GM21717 (cell line): Measurements from ENCODE around the gene NKD1.

Experiments
- ATAC-seq: cut with Tn5 transposase; IDR thresholded peaks from one replicate; pipeline ENCODE4 v1.9.1; 2021; ENCODE audit warnings: mild to moderate bottlenecking, moderate library complexity; ENCODE audit not compliant: unreplicated experiment

NKD1 gene

DNA sequence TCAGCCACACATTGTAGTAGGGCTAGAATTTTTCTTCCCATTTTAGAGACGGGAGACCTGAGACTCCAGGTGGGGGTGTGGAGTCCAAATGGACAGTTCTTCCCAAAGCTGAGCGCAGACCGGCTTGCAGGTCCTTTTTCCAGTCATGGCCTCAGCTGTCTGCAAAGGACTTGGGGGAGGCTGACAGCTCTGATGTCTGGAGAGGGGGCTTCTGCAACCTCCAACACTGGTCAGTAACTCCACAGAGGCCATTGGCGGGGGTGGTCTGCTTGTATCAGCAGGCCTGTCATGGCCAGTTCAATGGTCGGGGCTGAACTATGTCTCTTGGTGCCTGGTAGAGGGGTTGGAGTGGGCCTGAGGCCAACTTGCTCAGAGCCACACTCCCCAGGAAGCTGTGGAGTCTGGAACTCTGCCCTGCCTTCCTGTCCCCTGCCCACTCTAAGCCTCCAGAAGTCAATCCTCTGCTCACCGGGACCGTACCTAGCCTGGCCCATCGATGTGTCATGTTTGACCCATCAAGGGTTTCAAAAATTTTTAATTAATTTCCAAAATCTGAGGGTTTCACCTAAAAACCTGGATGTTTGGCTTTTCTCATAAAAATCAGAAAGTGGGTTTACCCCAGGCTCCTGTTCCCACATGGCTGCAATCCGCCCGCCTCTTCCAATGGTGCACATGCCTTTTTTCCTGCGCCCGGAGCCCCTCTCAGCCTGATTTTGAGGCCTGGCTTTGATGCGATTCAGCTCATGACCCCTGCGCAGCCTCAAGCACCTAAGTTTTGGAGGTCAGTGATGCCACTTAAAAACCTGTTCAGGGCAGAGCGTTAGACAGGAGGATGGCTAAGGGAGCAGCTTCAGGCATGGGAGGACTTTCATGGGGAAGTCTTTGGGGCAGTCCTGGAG lies 93.0 kb downstream of the NKD1 start:
- no peak for ATAC-seq

DNA sequence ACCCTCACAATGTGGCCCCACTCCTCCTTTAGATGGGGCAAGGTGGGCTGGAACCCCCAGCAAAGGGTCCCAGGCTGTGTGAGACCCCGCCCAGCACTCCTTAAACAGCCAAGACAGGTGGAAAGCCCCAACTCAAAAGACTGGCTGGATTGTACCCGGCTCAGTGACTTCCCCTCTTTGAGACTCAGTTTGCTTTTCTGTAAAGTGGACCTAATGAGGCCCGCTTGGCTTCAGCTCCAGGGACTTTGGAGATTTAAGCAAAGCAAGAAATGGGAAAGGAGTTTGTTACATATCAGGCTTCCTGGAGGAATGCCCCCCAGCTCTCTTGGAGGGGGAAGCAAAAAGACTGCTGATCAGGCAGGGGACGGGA lies 93.6 kb downstream of the NKD1 start:
- no peak for ATAC-seq

DNA sequence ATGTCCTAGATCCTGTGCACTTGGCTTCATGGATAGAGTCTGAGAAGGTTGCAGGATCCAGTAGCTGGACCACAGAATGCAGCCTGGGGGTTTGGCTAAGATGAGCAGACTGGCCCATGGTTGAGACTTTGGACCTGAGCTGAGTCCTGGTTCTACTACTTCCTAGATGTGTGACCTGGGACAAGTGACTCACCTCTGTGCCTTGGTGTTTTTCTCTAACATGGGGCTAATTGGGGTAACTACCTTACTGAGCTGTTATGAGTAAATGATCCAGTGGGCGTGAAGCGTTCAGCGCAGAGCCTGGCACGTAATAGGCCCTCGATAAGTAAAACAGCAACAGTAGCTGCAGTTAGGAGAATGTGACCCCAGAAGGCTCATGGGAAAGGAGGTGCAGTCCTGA lies 94.2 kb downstream of the NKD1 start:
- no peak for ATAC-seq

DNA sequence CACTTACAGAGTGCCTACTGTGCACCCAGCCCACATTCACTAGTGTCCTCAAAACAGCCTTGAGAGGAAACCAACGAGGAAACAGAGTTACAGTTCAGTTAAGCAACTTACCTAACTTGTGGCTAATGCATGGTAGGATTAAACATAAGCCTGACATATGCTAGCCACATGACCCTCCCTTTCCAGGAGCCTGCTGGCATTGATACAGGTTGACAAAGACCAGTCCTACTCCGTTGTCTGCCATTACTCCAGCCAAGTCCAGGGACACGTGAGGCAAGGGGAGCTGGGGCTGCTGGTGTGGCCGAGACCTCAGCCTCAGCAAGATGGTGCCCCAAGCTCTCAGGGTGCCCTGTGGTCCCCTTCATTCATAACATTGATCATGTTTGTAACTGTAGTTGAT lies 95.0 kb downstream of the NKD1 start:
- ATAC-seq = no peak

DNA sequence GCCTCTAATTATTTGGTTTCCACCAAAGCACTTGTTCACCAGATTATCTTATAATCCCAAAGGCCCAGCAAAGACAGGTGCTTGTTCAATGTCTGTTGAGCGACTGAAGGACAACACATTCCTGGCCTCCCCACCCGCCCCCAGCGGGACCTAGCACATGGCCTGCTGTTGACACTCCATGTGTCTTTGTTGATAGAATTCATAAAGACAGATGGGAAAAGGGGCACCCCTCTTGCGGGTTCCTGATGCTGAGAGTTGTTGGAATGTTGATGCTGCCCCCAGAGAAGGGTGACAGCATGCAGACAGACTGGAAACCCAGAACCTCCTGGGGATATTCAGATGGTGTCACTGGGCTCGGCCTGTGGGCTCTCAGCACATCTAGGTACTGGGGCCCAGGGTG lies 96.0 kb downstream of the NKD1 start:
- ATAC-seq = no peak

DNA sequence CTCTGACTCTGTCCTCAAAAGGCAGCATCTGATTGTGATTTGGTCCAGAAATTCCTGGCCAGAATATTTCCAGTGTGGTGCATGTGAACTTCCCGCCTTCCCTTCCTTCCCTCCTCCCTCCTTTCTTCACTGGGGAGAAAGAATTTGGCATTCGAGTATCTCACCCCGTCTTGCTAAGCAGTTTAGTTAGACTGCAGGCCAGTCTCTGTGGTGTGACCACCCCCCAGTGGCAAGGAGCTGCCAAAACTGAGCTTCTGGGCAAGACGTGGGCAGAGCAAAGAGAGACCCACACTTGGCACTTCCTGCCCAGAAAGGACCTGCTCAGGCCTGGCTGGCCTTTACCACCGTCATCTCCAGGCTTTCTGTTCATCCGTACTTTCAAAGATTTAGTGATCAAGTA lies 96.5 kb downstream of the NKD1 start:
- ATAC-seq = no peak

DNA sequence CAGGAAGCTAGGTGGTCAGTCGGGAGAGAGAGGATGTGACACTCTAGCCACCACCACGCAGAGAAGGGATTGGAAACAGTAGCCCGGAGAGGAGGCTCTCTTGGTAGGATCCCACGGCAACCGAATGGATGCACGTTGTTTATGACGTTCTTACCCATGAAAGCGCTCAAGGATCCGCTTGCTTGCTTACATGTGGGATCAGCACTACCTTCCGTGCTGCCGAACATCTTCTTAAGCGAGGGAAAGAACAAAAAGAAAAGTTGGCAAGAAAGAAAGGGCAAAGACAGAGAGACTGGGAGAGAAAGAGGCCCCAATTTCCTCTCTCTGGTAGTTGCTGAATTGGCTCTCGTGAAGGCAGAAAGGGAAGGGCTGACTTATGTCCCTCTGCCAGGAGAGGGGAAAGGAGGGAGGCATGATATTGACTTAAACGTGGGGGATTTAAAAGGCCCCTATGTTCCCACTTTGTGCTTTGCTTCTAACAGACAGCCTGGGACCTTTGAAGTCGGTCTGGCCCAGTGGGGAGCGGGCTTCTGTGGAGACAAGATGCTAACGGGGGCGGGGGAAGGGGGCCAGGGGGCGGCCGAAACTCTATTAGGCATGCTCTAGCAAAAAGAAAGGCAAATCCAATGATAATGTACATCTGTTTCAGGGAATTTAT lies 97.5 kb downstream of the NKD1 start:
- ATAC-seq = no peak

DNA sequence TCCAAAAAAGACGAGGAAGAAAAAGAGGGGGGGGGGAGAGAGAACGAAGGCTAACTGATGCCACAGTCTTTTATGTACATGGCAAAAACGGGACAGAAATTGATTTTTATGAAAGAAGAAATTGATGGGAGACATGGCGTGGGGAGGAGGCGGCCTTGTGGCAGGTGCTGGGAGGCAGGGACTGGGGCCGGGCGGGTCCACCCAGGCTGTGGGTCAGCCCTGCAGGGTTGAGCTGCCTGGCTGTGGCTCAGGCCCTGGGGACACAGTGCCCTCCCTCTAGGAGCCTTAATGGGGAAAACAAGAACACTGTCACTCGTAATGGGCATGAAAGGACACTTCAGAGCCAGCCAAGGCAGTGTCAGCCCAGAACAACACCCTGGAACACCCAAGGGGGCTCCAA lies 98.1 kb downstream of the NKD1 start:
- ATAC-seq = no peak

DNA sequence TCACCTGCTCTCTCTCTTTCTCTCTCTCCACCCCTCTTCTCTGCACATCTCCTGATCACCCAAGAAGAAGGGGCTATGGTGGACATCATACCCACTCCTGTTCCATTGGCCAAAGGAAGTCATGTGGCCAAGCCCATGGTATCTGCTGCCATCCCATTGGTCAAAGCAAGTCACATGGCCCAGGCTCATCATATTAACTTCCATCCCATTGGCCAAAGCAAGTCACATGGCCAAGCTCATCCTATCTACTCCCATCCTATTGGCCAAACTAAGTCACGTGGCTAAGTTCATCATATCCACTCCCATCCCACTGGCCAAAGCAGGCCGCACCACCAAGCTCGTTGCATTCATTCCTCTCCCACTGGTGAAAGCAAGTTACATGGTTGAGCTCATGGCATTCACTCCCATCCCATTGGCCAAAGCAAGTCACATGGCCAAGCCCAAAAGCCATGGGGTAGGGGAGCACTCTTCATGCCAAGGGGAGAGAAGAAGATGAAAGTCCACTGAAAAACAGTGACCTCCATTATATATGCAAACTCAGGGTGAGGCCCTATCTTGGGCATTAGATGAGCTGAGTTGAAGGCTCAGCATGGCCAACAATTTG lies 103.7 kb downstream of the NKD1 start:
- no peak for ATAC-seq

DNA sequence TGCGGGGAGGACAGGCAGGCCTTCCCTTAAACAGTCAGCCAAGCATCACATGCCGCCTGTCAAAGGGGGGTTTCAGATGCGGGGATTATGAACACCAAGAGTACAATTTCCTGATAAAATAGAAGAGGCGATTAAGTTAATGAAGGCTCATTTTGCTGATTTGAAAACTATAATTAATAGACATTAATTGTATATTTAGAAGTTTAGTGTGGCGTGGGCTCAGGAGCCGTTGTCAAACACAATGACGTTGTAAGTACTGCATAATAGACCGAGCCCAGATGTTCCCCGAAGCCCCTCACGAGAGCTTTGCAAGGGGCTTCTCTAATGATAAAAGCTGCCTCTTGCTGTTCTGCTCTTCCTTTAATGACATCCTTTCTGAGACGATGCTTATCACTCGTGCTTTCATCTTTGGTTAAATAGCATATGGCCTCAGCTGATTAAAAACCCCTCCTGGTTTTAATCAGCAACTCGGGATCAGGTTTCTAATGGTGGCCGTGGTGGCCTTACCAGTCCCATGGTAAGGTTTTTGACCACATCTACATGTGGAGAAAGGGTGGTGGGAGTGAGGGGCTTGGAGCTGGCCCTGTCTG lies 104.7 kb downstream of the NKD1 start:
- ATAC-seq = no peak

DNA sequence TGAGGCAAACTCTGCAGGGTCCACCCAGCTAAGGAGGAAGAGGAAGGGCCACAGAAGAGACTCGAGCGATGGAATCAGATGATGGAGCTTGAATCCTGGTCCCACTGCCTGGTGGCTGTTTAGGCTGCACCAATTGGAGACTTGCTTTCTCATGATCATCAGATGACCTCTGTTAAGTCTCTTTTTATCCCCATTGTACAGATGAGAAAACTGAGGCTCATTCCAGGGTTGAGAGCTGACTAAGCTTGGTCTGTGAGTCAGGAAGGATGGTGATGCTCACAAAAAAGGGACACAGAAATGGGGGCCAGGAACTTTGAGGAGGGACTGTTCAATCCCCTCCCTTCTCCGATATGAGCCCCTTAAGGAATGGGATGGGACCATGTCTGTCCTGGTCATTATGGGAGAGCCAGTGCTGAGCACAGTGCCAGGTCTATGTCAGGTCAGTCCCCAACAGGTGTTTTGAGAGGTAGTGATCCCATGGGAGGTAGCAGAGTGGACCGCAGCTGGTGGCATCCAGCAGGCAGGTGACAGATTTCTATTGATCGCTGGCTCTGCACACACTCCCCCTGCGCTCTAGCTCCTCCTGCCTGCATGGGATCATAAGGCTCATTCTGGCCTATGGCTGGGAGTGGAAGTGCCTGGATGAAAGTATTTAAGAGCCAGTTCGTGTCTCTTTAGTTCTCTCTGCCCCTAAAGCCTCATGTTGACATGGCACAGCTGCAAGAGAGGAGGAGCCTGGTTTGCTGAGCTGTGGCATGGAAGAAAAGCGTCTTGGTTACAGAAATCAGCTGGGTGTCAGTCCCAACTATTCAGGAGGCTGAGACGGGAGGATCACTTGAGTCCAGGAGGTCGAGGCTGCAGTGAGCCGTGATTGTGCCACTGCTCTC lies 105.7 kb downstream of the NKD1 start:
- ATAC-seq = no peak

DNA sequence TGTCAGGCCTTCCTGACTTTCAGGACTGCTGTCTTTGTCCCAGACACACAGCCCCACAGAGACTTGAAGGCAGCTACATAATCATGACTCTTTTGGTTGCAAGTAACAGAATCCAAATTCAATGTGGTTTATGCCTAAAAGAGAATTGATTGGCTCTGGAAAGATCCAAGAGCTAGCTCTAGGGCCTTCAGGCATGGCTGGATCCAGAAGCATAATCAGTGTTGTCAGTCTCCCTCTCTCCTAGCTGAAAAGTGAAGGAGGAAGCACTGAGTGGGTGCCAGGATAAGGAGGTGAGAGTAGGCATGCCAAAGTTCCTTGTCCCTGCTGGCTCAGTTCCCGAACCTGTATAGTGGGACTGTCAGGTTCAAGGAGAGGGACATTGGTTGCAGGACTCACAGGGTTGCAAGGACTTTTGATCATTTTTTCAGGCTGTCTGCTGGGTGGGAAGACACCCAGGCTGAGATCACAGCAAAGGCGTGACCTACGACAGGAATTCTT lies 107.4 kb downstream of the NKD1 start:
- ATAC-seq = no peak

DNA sequence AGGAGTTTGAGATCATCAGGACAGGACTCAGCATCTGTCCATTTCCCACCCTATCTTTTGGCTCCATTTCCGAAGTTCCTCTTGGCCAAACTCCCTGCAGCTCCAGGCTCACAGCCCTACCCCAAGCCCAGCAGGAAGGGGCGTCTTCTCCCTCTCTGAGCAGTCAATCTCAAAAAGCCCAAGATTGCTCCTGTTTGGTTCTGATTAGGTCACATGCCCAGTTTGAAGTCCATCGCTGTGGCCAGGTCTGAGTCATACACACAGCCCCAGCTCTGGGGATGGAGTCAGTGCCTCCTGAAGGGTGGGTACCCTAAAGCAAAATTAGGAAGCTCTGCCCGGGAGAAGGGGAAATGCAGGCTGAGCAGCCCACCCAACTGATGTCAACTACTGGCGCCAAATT lies 109.0 kb downstream of the NKD1 start:
- no peak for ATAC-seq

DNA sequence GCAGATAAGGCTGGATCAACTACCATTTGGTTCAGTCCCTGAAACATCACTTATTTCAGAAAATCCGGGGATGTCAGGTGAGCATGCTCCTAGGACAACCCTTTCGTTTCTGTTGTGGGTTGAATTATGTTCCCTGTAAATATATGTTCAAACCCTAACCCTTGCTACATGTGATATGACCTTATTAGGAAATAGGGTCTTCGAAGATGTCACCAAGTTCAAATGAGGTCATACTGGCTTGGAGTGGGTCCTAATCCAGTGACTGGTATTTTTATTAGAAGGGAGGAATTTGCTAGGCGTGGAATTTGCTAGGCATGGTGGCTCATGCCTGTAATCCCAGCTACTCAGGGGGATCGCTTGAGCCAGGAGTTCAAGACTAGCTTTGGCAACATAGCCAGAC lies 111.6 kb downstream of the NKD1 start:
- ATAC-seq = no peak

DNA sequence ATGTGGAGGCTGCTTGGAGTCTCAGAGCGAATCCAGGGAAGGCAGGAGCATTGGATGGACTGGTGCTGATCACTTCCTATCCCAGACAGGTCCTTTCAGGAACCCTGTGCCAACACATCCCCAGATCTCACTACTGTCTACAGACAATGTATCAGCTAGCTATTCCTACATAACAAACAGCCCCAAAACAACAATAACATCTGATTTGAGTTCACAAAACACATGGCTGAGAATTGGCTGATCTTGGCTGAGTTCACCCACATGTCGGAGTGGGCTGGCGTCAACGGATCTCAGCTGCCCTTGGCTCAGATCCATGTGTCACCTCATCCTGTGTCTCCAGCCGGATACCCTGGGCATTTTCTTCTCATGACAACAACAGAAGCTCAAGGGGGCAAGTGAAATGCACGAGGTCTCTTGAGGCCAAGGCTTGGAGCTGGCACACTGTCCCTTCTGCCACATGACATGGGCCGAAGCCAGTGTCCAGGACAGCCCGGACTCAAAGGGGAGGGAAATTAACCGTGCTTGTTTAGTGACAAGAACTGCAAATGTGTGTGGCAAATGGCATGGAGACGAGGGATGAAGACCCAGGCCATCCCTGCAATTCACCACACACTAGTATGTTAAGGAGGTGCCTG lies 114.2 kb downstream of the NKD1 start:
- no peak for ATAC-seq

DNA sequence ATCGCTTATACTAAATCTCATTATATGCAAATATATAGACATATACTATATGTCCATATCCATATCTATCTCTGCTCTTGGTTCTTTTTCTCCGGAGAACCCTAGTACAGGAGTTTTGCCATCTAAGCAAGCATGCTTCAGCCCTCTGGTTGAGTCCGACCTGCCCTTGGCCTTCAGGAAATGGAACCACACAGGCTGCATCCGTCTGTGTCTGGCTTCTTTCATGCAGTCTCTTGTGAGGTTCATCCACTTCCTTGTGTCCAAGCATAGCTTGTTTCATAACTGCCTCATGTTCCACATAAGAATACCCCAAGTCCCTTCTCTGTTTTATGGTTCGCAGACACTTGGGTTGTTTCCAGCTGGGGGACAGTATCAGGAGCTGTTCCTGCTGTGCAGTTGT lies 116.1 kb downstream of the NKD1 start:
- no peak for ATAC-seq

DNA sequence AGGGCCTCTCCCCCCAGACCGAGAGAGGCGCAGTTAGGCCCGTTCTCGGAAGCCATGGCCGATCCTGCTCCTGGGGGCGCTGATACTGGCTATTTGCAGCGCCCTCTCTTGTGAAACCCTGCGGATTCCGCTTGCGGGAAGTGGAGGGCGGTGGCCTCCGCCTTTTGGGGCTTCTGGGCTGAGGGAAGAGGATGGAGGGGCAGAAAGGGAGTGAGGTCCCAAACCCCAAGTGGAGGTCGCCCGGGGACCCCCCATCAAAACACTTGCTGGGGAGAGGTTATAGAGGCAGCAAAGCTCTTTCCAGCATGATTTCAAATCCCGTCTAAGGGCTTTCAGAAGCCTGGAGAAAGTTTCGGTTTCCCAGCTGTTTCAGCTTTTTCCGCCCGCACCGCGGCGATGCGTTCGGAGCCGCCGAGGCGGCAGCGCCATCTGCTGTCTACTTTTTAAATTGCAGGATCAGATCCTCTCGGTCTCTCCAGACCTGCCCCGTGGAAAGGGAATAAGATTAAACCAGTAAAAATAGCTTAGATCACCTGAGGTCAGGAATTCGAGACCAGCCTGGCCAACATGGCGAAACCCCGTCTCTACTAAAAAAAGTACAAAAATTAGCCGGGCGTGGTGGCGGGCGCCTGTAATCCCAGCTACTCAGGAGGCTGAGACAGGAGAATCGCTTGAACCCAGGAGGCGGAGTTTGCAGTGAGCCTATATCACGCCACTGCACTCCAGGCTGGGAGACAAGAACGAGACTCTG lies 117.1 kb downstream of the NKD1 start:
- ATAC-seq = no peak

DNA sequence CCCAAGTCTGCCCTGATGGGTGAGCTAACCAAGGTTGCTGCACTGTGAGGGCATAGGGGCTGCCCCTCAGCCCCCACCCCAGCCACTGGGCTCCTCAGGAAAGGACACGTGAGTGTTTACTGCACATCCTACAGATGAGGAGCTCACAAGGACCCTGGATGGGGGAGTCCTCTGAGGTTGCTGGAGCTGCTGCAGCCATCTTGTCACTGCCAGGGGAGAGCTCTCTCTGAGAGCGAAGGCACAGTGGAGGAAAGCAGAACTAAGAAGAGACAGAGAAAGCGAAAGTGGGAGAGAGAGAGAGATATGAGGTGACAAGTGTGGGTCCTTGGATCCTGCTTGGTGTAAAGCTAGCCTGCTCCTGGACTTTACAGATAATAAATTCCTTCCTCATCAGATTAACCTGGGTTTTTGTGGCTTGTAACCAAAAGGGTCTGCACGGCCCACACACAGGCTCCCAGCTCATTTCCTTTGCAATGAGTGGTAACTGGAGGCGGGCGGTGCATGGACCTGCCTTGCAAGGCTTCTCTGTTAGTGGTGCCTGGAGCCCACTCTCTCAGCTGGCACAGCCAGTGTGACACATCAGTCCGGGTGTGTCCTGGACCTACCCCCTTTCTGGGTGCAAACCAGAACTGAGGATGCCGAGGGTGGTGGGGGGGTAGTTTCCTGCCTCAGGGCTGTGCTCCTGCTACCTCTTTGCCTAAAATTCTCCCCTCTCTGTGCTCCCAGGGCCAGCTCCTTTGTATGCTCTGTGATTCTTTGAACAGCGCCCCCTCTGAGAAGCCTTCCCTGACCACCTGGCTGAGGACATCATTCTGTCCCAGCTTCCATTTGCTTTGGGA lies 118.7 kb downstream of the NKD1 start:
- ATAC-seq = peak; percentile 85
